ENCODE data around the gene ADCY5. TPM values are rescaled to one million over a fixed set of nuclear protein-coding genes. Genes with fewer than 3 reads are reported as not detected.
A peak's percentile ranks its signal among the peaks of the same experiment; 100 is the strongest.

The ADCY5 gene
- total RNA-seq, 1 donor from 2014 or later = 4.0 TPM

GRCh38 chr3:123277106-123277505 lies 171.8 kb downstream of the ADCY5 start:
- no peaks in the 10 kb centered on the region for H3K36me3 ChIP-seq
- TF ChIP-seq CTCF (IDR thresholded peaks at IDR 0.05) = no peak
- ATAC-seq = no peak
- no peak for DNase-seq
- H3K4me3 ChIP-seq = no peak overlapping the region
- H3K9me3 ChIP-seq = no peaks in the 10 kb centered on the region
- intact Hi-C loops (cut with DNase I) = no loop called here
- H3K4me1 ChIP-seq = no peaks in the 10 kb centered on the region
- no peaks in the 10 kb centered on the region for H3K27me3 ChIP-seq
- H3K27ac ChIP-seq = no peak overlapping the region

- H3K9me3 ChIP-seq = no peaks in the 10 kb centered on the region
- H3K36me3 ChIP-seq = no peaks in the 10 kb centered on the region
- intact Hi-C loops (cut with DNase I) = no loop called here
- no peak for DNase-seq
- TF ChIP-seq CTCF (IDR thresholded peaks at IDR 0.05) = no peak
- no peak overlapping the region for H3K4me3 ChIP-seq
- no peaks in the 10 kb centered on the region for H3K27me3 ChIP-seq
- ATAC-seq = no peak
- H3K27ac ChIP-seq = no peak overlapping the region
- H3K4me1 ChIP-seq = no peaks in the 10 kb centered on the region
These were observed 172.4 kb downstream of the ADCY5 start for GRCh38 chr3:123276346-123277006.

DNA sequence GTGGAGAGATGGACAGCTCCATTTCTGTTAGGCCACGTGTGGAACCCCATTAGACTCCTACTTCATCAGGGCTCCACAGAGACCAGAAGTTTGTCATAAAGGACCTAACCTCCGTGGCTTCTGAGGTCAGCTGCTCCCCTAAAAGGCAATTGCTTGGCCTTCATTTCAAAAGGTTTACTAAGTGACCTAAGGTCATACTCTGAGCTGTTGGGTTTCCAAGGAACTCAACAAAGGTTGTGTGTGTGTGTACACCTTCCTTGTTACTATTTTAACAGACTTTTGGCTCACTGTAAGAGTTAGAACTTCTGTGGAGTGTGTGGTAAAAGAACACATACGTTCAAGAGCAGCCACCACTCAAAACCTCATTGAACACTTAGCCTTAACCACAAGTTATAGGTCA lies 173.2 kb downstream of the ADCY5 start:
- ATAC-seq (peak; percentile 34), DNase-seq (no peak)
- no peak for TF ChIP-seq CTCF (IDR thresholded peaks at IDR 0.05)
- no peak overlapping the region for H3K27ac ChIP-seq
- H3K9me3 ChIP-seq = no peaks in the 10 kb centered on the region
- no peaks in the 10 kb centered on the region for H3K36me3 ChIP-seq
- H3K27me3 ChIP-seq = no peaks in the 10 kb centered on the region
- no peaks in the 10 kb centered on the region for H3K4me1 ChIP-seq
- no peak overlapping the region for H3K4me3 ChIP-seq
- intact Hi-C loops (cut with DNase I) = no loop called here

DNA sequence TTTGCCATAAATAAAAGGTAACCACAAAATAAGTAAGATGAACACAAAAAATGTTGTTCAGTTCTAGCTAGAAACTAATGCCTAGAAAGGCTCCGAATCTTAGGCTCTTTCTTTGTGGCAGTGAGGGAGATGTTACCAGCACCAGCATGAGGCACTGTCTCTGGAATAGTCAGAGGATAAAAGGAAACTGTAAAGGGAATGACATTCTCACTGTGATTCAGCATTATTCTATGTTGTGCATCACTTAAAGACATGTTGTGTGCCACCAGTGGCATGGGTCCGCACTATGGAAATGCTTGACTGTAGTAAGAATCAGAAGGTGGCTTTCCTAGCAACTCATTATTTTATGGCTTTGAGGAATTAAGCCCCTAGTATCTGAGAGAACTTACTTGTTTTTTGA lies 176.3 kb downstream of the ADCY5 start:
- TF ChIP-seq CTCF (IDR thresholded peaks at IDR 0.05) = no peak
- H3K36me3 ChIP-seq = peaks cover 3% of the 10 kb centered on the region
- DNase-seq (no peak), ATAC-seq (no peak)
- no peak overlapping the region for H3K4me3 ChIP-seq
- H3K9me3 ChIP-seq = no peaks in the 10 kb centered on the region
- no peaks in the 10 kb centered on the region for H3K4me1 ChIP-seq
- intact Hi-C loops (cut with DNase I) = no loop called here
- H3K27me3 ChIP-seq = no peaks in the 10 kb centered on the region
- H3K27ac ChIP-seq = no peak overlapping the region

- no peak for TF ChIP-seq CTCF (IDR thresholded peaks at IDR 0.05)
- no peak for ATAC-seq
- H3K27me3 ChIP-seq = no peaks in the 10 kb centered on the region
These were observed 177.3 kb downstream of the ADCY5 start for GRCh38 chr3:123271466-123272159.

More at GRCh38 chr3:123271466-123272159, 177.3 kb downstream of the ADCY5 start:
- no peak overlapping the region for H3K27ac ChIP-seq
- DNase-seq = no peak
- intact Hi-C loops (cut with DNase I) = no loop called here
- H3K9me3 ChIP-seq = no peaks in the 10 kb centered on the region
- no peak overlapping the region for H3K4me3 ChIP-seq
- H3K36me3 ChIP-seq = peaks cover 3% of the 10 kb centered on the region
- no peaks in the 10 kb centered on the region for H3K4me1 ChIP-seq
